Fibroblast of skin of left quadriceps (primary cell): Measurements from ENCODE around the gene FAM20B.
"Not testable (repeated sequence)": the region's sequence is repeated elsewhere in the genome, so short reads cannot be mapped to it uniquely, and the experiment has no call there.

Experiments
- DNase-seq, 2 experiments: peaks; one replicate each; pipeline ENCODE4 v3.0.0-alpha.2; 2013; ENCODE audit warnings: low read depth in 2 of 2

The FAM20B gene

DNA sequence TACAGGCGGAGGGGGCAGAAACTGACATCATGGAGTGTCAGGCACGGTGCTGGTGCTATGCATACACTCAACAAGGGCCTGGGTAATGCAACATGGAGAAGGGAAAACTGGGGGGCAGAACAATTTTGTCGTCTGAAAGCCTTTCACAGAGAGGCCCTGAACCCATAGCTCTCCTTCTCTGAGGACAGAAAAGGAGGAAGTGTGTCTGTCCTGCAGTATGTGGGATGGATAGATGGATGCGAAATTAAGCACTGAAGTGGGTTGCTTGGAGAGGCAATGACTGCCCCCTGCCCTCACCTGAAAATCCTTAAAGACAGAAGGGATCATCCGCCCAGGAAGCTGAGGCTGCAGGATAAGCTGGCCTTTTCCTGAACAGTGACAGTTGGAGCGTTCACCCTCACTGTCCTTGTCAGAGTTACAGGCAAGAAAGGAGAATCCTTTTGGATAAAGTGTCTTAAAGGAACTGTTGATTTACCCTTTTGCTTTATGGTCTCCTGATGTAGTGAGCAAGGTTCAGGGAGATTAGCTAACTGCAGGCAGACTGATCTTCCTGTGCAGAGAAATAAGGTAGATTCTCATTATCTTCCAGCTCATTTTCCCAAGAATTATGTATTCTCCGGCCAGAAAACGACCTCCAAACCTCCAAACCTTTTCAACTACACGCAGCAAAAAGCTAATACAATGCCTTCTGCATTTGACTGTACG, 1.6 kb upstream of the FAM20B start:
- no peak for DNase-seq

GRCh38 chr1:179025975-179026812, 500 bp downstream of the FAM20B start:
- no peak for DNase-seq

GRCh38 chr1:179026813-179027669, 1.3 kb downstream of the FAM20B start:
- no peak for DNase-seq

DNA sequence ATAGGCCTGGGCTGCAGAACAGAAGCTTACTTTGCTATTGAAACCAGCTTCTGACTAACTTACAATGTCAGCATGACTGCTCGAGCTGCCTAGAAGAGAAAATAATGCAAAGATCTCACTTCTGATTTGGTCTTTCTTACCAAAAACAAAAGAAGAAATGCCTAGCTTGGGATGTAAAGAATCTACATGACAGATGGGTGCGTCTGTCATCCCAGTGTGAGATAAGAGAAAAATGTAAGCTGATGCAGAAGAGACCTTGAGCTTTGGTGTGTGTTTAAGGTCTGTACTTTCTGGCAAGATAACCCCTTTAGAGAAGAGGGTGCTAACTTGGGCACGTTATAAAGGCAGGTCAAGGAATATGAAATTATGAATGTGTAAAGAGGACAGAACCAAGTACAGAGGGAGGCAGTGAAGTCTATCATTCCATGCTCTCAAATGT, 3.6 kb downstream of the FAM20B start:
- DNase-seq, result no peak

DNA sequence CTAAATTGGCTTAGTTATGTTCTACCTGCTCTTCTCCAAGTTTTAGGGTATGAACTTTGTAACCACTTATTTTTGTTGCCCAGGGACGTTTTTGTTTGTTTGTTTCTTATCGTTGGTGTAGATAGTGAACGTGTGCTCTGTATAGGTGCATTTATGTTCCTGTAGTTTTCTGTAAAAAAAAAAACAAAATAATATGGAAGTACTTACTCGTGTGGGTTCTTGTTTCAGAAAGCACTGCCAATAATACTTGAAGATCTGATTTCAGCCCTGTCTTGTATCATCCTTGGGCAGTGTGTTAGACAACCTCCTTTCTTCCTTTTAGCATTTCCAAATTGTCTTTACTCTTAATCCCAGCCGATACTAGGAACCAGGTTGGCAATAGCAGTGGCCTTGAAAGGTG, 4.4 kb downstream of the FAM20B start:
- DNase-seq, result no peak

DNA sequence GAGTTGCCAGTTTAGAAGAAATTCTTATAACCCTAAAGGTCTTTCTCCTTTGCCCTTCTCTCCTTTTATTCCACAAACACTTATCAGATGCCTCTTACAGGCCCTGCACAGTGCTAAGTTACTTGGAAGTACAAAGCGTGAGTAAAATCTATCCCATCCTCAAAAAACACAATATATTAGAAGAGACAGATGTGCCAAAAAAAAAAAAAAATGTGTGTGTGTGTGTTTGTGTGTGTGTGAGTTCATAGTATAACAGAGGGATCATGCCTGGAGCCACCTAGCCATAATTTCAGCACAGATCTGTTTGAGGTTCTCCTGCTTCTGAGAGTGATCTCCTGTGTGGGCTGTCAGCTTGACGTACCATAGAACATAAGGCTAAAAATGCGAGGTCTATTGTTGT, 5.0 kb downstream of the FAM20B start:
- DNase-seq, result no peak

DNA sequence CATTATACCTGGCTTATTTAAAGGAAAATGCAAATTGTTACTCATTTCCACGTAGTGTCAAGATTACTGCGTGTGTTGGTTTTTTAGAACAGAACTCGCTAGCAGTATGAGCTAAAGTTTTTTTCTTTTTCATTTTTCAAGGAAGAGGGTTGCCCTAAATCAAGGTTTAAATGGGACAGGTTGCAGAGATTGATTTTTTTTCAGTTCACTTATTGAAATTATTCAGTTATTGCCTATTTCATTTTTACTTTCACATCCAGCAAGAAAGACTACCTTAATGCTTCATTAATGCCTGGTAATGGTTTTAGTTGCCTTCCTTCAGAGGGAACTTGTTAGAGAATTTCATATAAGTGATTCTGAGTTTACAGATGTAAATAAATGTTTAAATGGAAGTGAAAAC, 5.6 kb downstream of the FAM20B start:
- no peak for DNase-seq

DNA sequence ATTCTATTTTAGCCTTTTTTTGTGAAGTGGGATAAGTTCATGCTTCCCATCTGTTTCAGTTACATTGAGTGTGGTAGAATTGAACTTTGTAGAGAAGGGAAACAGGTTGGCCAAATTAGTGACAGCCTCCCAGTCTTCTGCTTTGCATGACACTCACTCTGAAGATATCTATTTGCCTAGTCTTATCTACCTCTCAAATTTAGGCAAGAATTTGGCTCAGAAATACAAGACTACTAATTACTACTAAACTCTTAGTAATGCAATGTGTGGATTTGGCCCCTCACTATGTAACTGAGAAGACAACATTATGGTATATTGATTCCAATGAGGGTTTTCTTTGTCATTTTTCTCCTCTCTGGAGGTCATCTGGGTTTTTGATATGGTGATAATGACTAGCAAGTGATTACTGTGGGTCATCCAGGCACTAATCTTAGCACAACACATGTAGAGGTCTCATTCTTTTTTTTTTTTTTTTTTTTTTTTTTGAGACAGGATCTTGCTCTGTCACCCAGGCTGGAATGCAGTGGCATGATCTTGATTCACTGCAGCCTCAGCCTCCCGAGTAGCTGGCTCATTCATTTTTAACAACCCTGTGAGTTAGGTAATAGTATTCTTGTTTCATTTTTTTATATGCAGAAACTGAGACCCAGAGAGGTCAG, 6.3 kb downstream of the FAM20B start:
- DNase-seq, result no peak

DNA sequence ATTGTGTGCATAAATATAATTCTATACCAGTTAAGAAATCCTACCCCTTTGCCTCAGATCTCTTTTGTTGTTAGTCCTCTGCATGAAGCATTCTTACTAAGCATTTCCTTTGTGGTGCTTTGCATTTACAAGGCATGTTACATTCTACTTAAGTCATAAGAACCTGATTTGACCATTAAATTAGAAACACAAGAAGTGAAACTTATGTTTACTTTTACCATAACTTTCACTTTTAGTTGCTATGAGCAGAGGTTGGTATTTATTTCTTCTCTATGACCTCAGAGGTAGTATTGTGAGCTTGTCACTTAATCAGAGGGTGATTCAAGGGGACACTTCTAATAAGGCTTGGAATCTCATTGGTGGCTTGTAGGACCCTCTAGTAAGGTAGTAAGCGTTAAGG, 9.0 kb downstream of the FAM20B start:
- DNase-seq, result no peak

DNA sequence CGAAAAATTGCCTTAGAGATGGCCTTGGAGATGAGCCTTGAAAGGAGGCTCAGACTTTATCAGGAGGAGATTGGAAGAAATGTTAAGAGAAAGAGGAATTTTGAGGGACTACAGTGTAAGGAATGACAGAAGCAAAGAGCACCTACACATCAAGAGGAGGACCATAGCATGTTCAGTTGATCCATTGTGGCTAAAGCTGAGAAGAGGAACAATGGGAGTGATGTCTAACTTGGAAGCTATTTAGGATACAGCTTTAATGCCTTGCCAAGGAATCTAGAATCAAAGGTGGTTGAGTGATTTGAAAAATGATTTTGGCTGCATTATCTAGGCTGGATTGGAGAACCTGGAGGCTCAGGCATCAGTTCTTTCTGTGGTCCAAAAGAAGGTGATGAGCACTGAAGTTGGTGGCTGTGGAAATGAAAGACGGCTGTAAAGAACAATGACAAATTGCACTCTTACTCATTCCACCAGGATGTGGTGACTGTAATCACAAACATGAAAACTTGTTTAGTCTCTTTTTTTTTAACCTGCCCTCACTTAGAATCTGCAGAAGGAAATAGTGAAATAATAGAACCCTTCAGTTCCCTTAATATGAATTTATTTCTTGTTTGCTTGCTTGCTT, 11.3 kb downstream of the FAM20B start:
- DNase-seq, result no peak

DNA sequence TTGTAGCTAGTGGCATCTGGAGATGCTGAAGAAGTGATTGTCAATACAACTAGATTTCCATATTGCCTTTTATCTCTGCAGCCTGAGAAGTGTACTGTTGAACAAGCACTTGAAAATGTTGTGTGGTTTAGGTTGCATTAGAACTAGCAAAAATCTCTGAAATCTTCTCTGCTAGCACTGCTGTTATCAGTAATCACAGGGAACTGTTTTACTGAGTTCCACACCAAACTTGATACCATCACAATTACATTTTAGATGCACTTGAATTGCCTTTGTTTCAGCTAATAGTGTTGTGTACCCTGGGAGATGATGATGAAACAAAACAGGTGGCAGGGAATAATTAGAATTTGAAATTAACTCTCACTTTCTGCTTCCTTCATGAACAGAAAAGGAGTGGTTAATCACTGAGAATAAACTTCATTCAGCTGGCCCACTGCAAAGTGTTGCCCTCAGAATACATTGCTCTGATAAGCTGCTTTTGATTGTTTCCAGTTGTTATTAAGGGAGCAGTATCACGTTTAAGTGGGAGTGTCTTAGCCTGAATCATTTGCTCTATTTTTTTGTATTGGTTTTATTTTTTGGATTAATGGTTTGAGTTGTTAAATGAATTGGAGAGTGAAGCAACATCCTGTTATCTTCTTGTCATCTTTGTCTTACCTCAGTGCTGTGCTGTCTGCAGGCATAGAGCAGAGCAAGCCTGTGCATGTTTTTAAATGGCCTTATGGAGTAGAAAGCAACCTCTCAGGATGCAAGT, 13.0 kb downstream of the FAM20B start:
- no peak for DNase-seq

- DNase-seq, result not testable (repeated sequence)
Measured at GRCh38 chr1:179039502-179040174, 13.9 kb downstream of the FAM20B start.

DNA sequence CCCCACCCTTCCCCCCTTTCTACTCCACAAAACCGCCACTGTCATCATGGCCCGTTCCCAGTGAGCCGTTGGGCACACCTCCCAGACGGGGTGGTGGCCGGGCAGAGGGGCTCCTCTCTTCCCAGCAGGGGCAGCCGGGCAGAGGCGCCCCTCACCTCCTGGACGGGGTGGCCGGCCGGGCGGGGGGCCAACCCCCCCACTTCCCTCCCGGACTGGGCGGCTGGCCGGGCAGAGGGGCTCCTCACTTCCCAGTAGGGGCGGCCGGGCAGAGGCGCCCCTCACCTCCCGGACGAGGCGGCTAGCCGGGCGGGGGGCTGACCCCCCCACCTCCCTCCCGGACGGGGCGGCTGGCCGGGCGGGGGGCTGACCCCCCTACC, 14.5 kb downstream of the FAM20B start:
- DNase-seq, result not testable (repeated sequence)

DNA sequence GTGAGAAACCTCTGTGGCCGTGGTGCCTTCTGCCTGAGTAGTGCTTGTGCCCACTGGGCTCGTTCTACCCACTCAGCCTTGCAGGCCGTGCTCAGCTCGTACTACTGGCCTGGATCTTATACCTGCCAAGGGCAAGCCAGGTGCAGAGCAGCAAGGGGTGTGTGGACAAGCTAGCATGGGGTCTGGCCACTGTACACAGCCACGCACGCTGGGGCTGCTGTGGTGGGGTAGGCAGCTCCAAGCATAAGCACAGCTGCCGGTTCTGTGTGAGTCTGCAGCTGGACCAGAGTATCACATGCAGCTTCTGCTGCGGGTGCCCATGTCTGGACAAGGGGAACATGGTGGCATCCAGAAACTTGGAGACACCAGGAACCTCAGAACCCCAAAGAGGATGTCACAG, 16.4 kb downstream of the FAM20B start:
- DNase-seq, result no peak

GRCh38 chr1:179042700-179043099, 17.0 kb downstream of the FAM20B start:
- no peak for DNase-seq

GRCh38 chr1:179043266-179043665, 17.6 kb downstream of the FAM20B start:
- DNase-seq, result no peak

DNA sequence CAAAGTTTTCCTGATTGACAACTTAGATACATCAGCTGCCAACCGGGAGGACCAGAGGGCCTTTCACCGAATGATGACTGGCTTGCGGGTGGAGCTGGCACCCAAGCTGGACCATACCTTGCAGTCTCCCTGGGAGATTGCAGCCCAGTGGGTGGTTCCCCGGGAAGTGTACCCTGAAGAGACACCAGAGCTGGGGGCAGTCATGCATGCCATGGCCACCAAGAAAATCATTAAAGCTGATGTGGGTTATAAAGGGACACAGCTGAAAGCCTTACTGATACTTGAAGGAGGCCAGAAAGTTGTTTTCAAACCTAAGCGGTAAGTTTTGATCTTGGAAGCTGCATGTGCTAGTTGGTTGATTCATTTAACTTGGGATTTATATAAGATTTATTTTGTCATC, 18.2 kb downstream of the FAM20B start:
- no peak for DNase-seq

GRCh38 chr1:179046808-179047635, 21.3 kb downstream of the FAM20B start:
- DNase-seq, result no peak

DNA sequence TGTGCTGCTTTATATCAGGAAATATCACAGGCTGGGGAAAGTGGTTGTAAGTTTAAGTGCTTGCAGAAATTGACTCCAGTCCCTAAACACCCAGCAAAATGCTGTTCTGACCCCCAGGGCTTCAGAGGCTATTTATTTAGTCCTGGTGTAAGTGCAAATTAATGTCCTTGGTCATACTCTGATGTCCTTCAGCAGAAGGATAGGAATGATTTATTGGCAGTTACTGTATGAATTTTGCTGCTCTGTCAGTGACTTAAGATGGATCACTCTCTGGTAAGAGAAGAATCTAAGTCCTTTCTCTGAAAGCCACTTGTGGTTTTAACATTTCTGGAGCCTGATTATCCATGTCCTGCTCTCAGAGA, 21.9 kb downstream of the FAM20B start:
- DNase-seq, result no peak
